ENCODE results near the gene CASP9.

Gene CASP9

GRCh38 chr1:15526490-15527339 is 2.7 kb upstream of the CASP9 start, which contains the start of gene DNAJC16 (continued):
- TF ChIP-seq ZNF335 (tag by site-specific recombination; conservative IDR thresholded peaks at IDR 0.05) (peak; percentile 86), HOXD13 (CRISPR knock-in tag; IDR thresholded peaks at IDR 0.05; ENCODE audit: borderline replicate concordance) (no peak), ZNF830 (tag by site-specific recombination; IDR thresholded peaks at IDR 0.05; ENCODE audit: low read depth) (no peak), INSM2 (tag by site-specific recombination; IDR thresholded peaks at IDR 0.05) (peak; percentile 21; the same call in 1 of the 2 replicates), ZNF701 (tag by site-specific recombination; IDR thresholded peaks at IDR 0.05) (no peak), RBAK (tag by site-specific recombination; IDR thresholded peaks at IDR 0.05) (no peak), ZNF791 (tag by site-specific recombination; IDR thresholded peaks at IDR 0.05) (no peak), ZSCAN16 (tag by site-specific recombination; IDR thresholded peaks at IDR 0.05) (no peak), FEZF1 (tag by site-specific recombination; IDR thresholded peaks at IDR 0.05) (peak; percentile 98), GLI4 (tag by site-specific recombination; IDR thresholded peaks at IDR 0.05) (no peak), KLF16 (tag by site-specific recombination; IDR thresholded peaks at IDR 0.05) (peak; percentile 81), MZF1 (tag by site-specific recombination; IDR thresholded peaks at IDR 0.05; ENCODE audit: borderline replicate concordance) (no peak), ZNF214 (tag by site-specific recombination; IDR thresholded peaks at IDR 0.05; ENCODE audit: borderline replicate concordance) (no peak), TRIM28 (IDR thresholded peaks at IDR 0.05; ENCODE audit: borderline replicate concordance, low read length) (peak; percentile 73), SP7 (tag by site-specific recombination; IDR thresholded peaks at IDR 0.05) (peak; percentile 84), ZNF174 (tag by site-specific recombination; IDR thresholded peaks at IDR 0.05) (no peak), ZNF311 (tag by site-specific recombination; IDR thresholded peaks at IDR 0.05; ENCODE audit: borderline replicate concordance) (no peak), ZBTB48 (tag by site-specific recombination; IDR thresholded peaks at IDR 0.05) (no peak; the same call in none of the 2 replicates), ZFP37 (tag by site-specific recombination; IDR thresholded peaks at IDR 0.05) (no peak), ZFP69B (tag by site-specific recombination; IDR thresholded peaks at IDR 0.05) (peak; percentile 87), ZNF530 (tag by site-specific recombination; IDR thresholded peaks at IDR 0.05; ENCODE audit: low read depth) (no peak), ZNF341 (tag by site-specific recombination; IDR thresholded peaks at IDR 0.05; ENCODE audit: low read depth) (peak; percentile 76), ZNF514 (tag by site-specific recombination; IDR thresholded peaks at IDR 0.05) (no peak), CTCF (tag by site-specific recombination; IDR thresholded peaks at IDR 0.05) (peak; percentile 68; the same call in 1 of the 2 replicates), ZNF571 (tag by site-specific recombination; IDR thresholded peaks at IDR 0.05) (no peak), ZNF560 (tag by site-specific recombination; IDR thresholded peaks at IDR 0.05; ENCODE audit: borderline replicate concordance) (no peak), ZSCAN4 (tag by site-specific recombination; IDR thresholded peaks at IDR 0.05) (no peak), ZSCAN30 (tag by site-specific recombination; IDR thresholded peaks at IDR 0.05) (peak; percentile 76), KLF9 (tag by site-specific recombination; IDR thresholded peaks at IDR 0.05; ENCODE audit: low read depth) (peak; percentile 63; the same call in 1 of the 2 replicates), ZNF248 (tag by site-specific recombination; IDR thresholded peaks at IDR 0.05) (no peak), ZNF658 (tag by site-specific recombination; IDR thresholded peaks at IDR 0.05) (no peak), WT1 (tag by site-specific recombination; IDR thresholded peaks at IDR 0.05) (peak; percentile 68), ZNF221 (tag by site-specific recombination; IDR thresholded peaks at IDR 0.05; ENCODE audit: borderline replicate concordance) (no peak), ZXDB (tag by site-specific recombination; IDR thresholded peaks at IDR 0.05) (peak; percentile 88), ZNF843 (tag by site-specific recombination; IDR thresholded peaks at IDR 0.05) (peak; percentile 73; the same call in 1 of the 2 replicates), ZNF704 (tag by site-specific recombination; IDR thresholded peaks at IDR 0.05) (peak; percentile 72; the same call in 1 of the 2 replicates), SETDB1 (IDR thresholded peaks at IDR 0.05; ENCODE audit: insufficient read length, low read length) (no peak)
